ENCODE results near the gene FCRL5. TPM values are rescaled to one million over a fixed set of nuclear protein-coding genes. Genes with fewer than 3 reads are reported as not detected.
A peak's percentile ranks its signal among the peaks of the same experiment; 100 is the strongest.

FCRL5 gene
- total RNA-seq, 1 donor from 2014 or later = not detected

DNA sequence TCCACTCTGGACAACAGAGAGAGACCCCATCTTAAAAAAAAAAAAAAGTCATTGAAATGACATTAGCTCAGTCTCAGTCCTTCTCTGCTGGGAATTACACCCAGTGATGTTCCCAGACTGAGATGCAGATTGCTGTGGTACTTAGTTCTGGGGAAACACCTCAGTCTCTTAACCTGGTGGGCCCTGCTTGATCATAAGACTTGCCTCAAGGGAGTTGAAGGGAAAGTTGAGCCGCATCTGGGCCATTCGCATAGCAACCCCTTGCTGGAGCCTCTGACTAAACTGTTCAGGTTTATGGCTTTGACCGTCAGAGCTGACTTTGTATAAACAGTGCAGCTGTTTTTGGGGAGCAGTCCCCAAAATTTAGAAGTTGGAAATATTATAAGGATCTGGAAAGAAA, 32.2 kb upstream of the FCRL5 start:
- Mint-ChIP-seq H3K4me3 (no peak overlapping the region), H3K36me3 (no peaks in the 10 kb centered on the region), H3K9me3 (no peaks in the 10 kb centered on the region), H3K4me1 (no peaks in the 10 kb centered on the region), H3K27ac (no peak overlapping the region), H3K27me3 (ENCODE audit: insufficient read depth, low read depth) (no peaks in the 10 kb centered on the region)
- no peak for DNase-seq (ENCODE audit: low spot score)
- Histone ChIP-seq H3K4me3 (no peak overlapping the region), H3K9ac (no peak overlapping the region), H3K79me2 (ENCODE audit: low read depth) (no peaks in the 10 kb centered on the region), H3K4me1 (no peaks in the 10 kb centered on the region), H3K36me3 (no peaks in the 10 kb centered on the region), H2AFZ (replicated peaks) (no peak overlapping the region), H3K27ac (no peak overlapping the region), H3K27me3 (no peaks in the 10 kb centered on the region), H4K20me1 (ENCODE audit: low read depth) (no peaks in the 10 kb centered on the region), H3F3A (ENCODE audit: low read depth) (no peaks in the 10 kb centered on the region), H3K9me3 (ENCODE audit: low read depth) (no peaks in the 10 kb centered on the region), H3K4me2 (no peak overlapping the region)
- no peak for TF ChIP-seq EZH2 (IDR thresholded peaks at IDR 0.05)
- TF ChIP-seq, protein P1, sequence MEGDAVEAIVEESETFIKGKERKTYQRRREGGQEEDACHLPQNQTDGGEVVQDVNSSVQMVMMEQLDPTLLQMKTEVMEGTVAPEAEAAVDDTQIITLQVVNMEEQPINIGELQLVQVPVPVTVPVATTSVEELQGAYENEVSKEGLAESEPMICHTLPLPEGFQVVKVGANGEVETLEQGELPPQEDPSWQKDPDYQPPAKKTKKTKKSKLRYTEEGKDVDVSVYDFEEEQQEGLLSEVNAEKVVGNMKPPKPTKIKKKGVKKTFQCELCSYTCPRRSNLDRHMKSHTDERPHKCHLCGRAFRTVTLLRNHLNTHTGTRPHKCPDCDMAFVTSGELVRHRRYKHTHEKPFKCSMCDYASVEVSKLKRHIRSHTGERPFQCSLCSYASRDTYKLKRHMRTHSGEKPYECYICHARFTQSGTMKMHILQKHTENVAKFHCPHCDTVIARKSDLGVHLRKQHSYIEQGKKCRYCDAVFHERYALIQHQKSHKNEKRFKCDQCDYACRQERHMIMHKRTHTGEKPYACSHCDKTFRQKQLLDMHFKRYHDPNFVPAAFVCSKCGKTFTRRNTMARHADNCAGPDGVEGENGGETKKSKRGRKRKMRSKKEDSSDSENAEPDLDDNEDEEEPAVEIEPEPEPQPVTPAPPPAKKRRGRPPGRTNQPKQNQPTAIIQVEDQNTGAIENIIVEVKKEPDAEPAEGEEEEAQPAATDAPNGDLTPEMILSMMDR (IDR thresholded peaks at IDR 0.05) = no peak
- no peak for TF ChIP-seq EZH2phosphoT487 (IDR thresholded peaks at IDR 0.05)

DNA sequence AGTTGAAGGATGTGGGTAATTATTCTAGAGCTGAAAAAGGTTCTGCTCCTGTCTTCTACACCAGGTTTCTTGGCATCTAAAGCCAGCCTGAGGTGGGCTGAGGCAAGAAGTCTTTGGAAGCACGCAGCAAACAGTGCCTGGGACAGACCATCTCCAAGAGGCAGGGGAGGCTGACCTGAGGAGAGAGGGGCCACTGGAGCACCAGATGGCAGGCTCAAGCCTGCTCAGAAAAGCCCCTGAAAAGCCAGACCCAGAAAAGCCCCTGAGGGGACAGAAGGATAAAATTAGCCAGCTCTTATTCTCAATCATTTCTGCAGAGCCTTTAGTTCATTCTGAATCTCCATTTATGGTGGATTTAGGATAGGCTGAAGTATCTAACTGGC, 28.5 kb upstream of the FCRL5 start:
- H2AFZ ChIP-seq (replicated peaks) = no peak overlapping the region
- Mint-ChIP-seq H3K4me1 (no peaks in the 10 kb centered on the region), H3K27me3 (ENCODE audit: insufficient read depth, low read depth) (no peaks in the 10 kb centered on the region), H3K27ac (no peak overlapping the region), H3K9me3 (no peaks in the 10 kb centered on the region), H3K36me3 (no peaks in the 10 kb centered on the region), H3K4me3 (no peak overlapping the region)
- H3K36me3 ChIP-seq = no peaks in the 10 kb centered on the region
- H3K79me2 ChIP-seq (ENCODE audit: low read depth) = no peaks in the 10 kb centered on the region
- no peak overlapping the region for H3K4me3 ChIP-seq
- DNase-seq (ENCODE audit: low spot score) = no peak
- TF ChIP-seq, protein P1 (IDR thresholded peaks at IDR 0.05) = no peak
- TF ChIP-seq EZH2phosphoT487 (IDR thresholded peaks at IDR 0.05) = no peak
- no peak for TF ChIP-seq EZH2 (IDR thresholded peaks at IDR 0.05)
- no peaks in the 10 kb centered on the region for H3K4me1 ChIP-seq
- no peaks in the 10 kb centered on the region for H3K27me3 ChIP-seq
- H3F3A ChIP-seq (ENCODE audit: low read depth) = no peaks in the 10 kb centered on the region
- H3K9me3 ChIP-seq (ENCODE audit: low read depth) = no peaks in the 10 kb centered on the region
- no peak overlapping the region for H3K4me2 ChIP-seq
- no peak overlapping the region for H3K27ac ChIP-seq
- H4K20me1 ChIP-seq (ENCODE audit: low read depth) = no peaks in the 10 kb centered on the region
- no peak overlapping the region for H3K9ac ChIP-seq

DNA sequence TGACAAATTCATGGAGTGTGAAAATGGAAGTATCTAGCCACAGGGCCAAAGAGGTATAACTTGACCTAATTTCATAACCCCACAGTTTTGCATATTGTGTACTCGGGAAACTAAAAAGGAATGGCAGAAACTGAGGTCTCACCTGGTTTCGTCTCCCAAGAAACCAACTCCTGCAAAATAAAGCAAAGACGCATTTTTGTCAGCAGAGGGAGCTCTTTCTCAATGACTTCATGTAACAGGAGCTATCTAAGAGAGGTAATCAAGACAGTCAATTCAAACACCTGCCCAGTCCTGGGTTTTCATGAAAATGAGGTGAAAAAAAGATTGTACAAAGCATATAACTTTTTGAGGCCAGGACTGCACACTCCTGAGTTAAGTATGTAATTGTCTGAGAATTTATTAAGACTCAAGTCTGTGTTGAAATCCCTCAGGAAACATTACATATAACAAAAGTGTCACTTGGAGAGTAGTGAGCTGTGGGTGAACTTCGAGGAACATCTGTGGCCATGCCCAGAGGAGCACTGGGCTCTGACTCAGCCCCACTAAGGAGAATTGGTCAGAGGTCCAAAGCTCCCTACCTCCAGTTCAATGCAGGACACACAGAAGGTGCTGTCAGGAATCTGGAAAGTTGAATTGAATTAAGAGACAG, 28.0 kb upstream of the FCRL5 start:
- H3K4me1 Mint-ChIP-seq = no peaks in the 10 kb centered on the region
- H3K4me2 ChIP-seq = no peak overlapping the region
- H3K9me3 Mint-ChIP-seq = no peaks in the 10 kb centered on the region
- no peaks in the 10 kb centered on the region for H3F3A ChIP-seq (ENCODE audit: low read depth)
- H3K4me1 ChIP-seq = no peaks in the 10 kb centered on the region
- H3K4me3 ChIP-seq = no peak overlapping the region
- H3K9ac ChIP-seq = no peak overlapping the region
- H2AFZ ChIP-seq (replicated peaks) = no peak overlapping the region
- H3K79me2 ChIP-seq (ENCODE audit: low read depth) = no peaks in the 10 kb centered on the region
- no peaks in the 10 kb centered on the region for H3K27me3 ChIP-seq
- H3K36me3 ChIP-seq = no peaks in the 10 kb centered on the region
- H3K36me3 Mint-ChIP-seq = no peaks in the 10 kb centered on the region
- DNase-seq (ENCODE audit: low spot score) = peak; percentile 69
- no peaks in the 10 kb centered on the region for H4K20me1 ChIP-seq (ENCODE audit: low read depth)
- no peak overlapping the region for H3K27ac Mint-ChIP-seq
- TF ChIP-seq, protein P1 (IDR thresholded peaks at IDR 0.05) = peak; percentile 93
- TF ChIP-seq EZH2phosphoT487 (IDR thresholded peaks at IDR 0.05) (no peak), EZH2 (IDR thresholded peaks at IDR 0.05) (no peak)
- no peaks in the 10 kb centered on the region for H3K9me3 ChIP-seq (ENCODE audit: low read depth)
- H3K27ac ChIP-seq = no peak overlapping the region
- H3K27me3 Mint-ChIP-seq (ENCODE audit: insufficient read depth, low read depth) = no peaks in the 10 kb centered on the region
- no peak overlapping the region for H3K4me3 Mint-ChIP-seq
